Memory B cell (primary cell): ENCODE measurements around the gene GALC.
"Not testable (repeated sequence)": the region's sequence is repeated elsewhere in the genome, so short reads cannot be mapped to it uniquely, and the experiment has no call there.

Experiments used
- ATAC-seq: fragments of 150-1000 bp; cut with Tn5 transposase; 2 replicates; pipeline ENCODE4 v1.10.0; 2021; ENCODE audit warnings: low read depth, mild to moderate bottlenecking, moderate library complexity
- DNase-seq, 2 donors: peaks; one replicate each; pipeline ENCODE4 v3.0.0; 2022; ENCODE audit warnings: low spot score in 2 of 2
- H3K27ac Mint-ChIP-seq: one replicate; pipeline ENCODE4 v1.8.0; 2022; ENCODE audit warnings: mild to moderate bottlenecking, moderate library complexity, mixed read lengths
- H3K27me3 Mint-ChIP-seq: one replicate; pipeline ENCODE4 v1.8.0; 2022; ENCODE audit warnings: mixed read lengths
- H3K36me3 Mint-ChIP-seq: one replicate; pipeline ENCODE4 v1.8.0; 2022; ENCODE audit warnings: mild to moderate bottlenecking, mixed read lengths
- H3K4me1 Mint-ChIP-seq: one replicate; pipeline ENCODE4 v1.8.0; 2022; ENCODE audit warnings: mixed read lengths
- H3K4me3 Mint-ChIP-seq: one replicate; pipeline ENCODE4 v1.8.0; 2022; ENCODE audit warnings: mild to moderate bottlenecking, moderate library complexity, mixed read lengths
- H3K9me3 Mint-ChIP-seq: one replicate; pipeline ENCODE4 v1.8.0; 2022; ENCODE audit warnings: mixed read lengths

The GALC gene

DNA sequence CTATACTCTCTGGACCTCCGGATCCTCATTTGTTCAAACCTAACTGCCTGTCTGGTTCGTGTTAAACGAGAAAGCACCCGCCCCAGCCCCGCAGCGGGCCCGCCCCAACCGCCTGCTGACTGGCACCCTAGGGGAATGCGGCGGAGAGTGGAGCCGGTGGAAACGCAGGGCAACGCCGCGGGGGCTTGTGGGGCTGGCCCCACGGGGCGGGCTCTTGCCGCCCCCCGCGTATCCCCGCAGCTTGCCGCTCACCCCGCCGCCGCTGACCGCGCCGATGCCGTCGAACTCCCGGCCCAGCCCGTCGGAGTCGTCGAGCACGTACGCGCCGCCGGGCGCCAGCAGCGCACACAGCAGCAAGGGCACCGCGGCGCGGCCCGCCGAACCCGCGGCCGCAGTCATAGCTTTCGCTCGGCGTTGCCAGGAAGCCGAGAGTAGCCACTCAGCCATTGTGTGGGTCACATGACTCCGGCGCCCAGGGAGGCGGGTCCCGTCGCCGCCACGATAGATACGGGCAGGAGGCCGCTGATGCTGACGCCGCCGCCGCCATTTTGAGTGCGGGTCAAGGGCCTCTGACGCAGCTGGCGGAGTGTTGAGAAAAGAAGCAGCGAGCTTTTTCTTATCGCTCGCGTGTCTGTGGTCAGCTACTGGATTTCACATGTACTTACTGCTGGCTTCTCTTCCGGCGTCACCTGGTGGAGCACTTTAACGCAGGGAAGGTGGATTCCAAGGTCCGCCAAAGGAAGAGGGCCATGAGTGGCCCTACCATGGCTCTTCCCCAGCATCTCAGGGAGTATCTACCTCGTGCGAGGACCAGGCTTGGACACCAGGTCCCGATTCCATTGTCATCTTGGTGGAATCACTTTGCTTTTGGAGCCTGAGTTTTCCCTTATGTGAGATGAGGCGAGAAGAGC lies at the start of gene GALC:
TSS of gene GALC (minus strand) at position 465 of the 911 bp plus-strand sequence. CDS start at position 447, 18 bp downstream.
- ATAC-seq (peak; percentile 74), DNase-seq (peak; percentile 91 to 93)
- Mint-ChIP-seq H3K4me3 (peak within 1 kb of the TSS; percentile 94), H3K27ac (peak within 1 kb of the TSS; percentile 99), H3K4me1 (peaks cover 34% of the 10 kb centered on the region), H3K27me3 (no peaks in the 10 kb centered on the region), H3K9me3 (no peaks in the 10 kb centered on the region), H3K36me3 (no peaks in the 10 kb centered on the region)

DNA sequence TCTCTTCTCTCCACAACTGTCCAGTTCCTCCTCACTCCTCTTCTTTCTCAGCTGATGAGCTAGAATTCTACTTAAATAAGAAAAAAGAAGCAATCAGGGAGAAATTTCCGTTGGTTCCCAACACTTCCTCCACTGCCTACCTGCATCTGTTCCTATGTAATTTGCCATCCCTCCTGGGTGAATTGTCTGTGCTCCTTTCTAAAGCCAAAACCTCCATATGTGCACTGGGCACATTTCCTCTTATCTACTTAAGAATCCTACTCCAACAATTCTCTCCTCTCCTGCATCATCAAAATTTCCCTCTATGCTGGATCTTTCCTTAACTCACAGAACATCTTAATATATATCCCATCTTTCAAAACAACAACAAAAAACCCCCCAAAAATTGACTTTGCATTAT lies 47.2 kb upstream of the GALC start:
- no peaks in the 10 kb centered on the region for H3K9me3 Mint-ChIP-seq
- DNase-seq (no peak), ATAC-seq (no peak)
- H3K4me1 Mint-ChIP-seq = no peaks in the 10 kb centered on the region
- peaks cover 1% of the 10 kb centered on the region for H3K27me3 Mint-ChIP-seq
- no peaks in the 10 kb centered on the region for H3K36me3 Mint-ChIP-seq
- H3K27ac Mint-ChIP-seq = no peak overlapping the region
- no peak overlapping the region for H3K4me3 Mint-ChIP-seq

DNA sequence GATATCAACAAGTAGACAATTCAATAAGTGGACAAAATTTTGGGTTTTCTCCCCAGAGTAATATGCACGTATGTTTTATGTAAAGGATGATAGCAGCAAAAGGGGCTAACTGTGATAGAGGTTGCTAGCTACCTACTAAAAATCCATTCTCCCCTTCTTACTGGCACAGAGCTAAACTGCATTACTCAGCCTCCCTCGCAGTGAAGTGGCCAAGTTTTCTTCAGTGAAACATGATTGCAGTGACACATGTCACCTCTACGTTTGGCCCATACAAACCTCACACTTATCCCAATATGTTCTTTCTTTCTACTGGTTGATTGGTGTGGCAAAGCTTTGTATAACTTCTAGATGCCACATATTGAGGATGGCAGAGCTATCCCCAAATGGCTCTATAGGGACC lies 46.2 kb upstream of the GALC start:
- Mint-ChIP-seq H3K4me3 (no peak overlapping the region), H3K36me3 (no peaks in the 10 kb centered on the region), H3K27me3 (peaks cover 3% of the 10 kb centered on the region), H3K9me3 (no peaks in the 10 kb centered on the region), H3K27ac (no peak overlapping the region), H3K4me1 (no peaks in the 10 kb centered on the region)
- DNase-seq = no peak
- no peak for ATAC-seq

DNA sequence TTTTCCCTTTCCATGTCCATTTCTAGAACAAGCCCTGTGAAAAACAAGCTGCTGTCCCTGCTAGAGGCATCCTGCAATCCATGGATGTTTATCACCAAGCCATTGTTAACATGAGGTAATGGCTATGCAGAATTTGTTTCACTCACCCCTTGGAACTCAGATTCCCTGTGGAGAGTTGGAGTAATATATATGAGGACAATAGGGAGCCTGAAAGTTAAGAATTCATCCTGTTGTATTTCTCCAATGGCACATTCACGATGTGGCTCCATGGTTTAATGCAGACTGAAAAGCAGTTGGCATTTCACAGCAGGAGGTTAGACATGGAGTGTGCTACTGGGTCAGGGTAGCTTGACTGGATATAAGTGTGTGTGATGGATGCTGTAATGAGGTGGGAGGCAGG lies 44.3 kb upstream of the GALC start:
- DNase-seq = no peak
- no peak overlapping the region for H3K4me3 Mint-ChIP-seq
- no peak for ATAC-seq
- peaks cover 6% of the 10 kb centered on the region for H3K27me3 Mint-ChIP-seq
- peaks cover 2% of the 10 kb centered on the region for H3K36me3 Mint-ChIP-seq
- peaks cover 3% of the 10 kb centered on the region for H3K9me3 Mint-ChIP-seq
- no peaks in the 10 kb centered on the region for H3K4me1 Mint-ChIP-seq
- H3K27ac Mint-ChIP-seq = no peak overlapping the region

DNA sequence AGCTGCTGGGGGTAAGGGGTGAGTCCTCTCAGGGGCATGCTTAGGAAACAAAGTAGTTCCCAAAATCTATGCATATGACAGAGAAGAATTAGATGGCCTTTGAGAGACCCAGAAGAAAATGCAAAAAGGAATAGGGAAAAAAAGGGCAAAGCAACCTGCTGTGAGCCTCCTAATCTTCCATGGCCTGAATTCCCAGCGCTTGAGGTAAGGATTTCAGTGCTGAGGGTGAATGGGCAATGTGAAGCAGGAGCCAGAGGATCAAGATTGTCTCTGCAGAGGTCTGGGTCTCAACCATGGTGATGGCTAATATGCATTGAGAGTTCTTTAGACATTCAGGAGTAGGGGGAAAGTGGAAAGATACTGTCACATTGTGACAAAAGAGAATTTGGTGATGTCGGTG lies 43.4 kb upstream of the GALC start:
- Mint-ChIP-seq H3K36me3 (peaks cover 2% of the 10 kb centered on the region), H3K4me1 (no peaks in the 10 kb centered on the region), H3K9me3 (peaks cover 3% of the 10 kb centered on the region), H3K4me3 (no peak overlapping the region), H3K27me3 (peaks cover 6% of the 10 kb centered on the region), H3K27ac (no peak overlapping the region)
- ATAC-seq = no peak
- DNase-seq = no peak

DNA sequence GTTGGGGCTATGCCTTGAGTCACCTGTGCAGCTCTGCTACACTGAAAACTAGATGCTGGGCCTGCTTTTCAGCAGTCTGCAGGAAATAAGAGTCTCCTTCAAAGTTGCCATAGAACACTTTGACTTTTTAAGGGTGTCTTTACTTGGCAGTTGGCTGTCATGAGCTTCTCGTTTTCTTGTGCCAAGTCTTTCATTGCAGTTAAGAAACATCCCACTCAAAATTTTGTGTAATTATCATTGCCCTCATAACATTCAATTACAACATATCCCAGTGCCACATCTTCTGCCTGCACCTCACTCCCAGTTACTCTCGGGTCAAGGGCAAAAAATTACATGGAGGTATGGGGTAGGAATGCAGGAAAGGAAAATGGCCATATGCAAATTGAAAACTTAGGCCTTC lies 41.1 kb upstream of the GALC start:
- H3K9me3 Mint-ChIP-seq = peaks cover 3% of the 10 kb centered on the region
- ATAC-seq = no peak
- DNase-seq = no peak
- H3K27me3 Mint-ChIP-seq = peaks cover 6% of the 10 kb centered on the region
- peaks cover 2% of the 10 kb centered on the region for H3K36me3 Mint-ChIP-seq
- H3K27ac Mint-ChIP-seq = no peak overlapping the region
- no peak overlapping the region for H3K4me3 Mint-ChIP-seq
- peaks cover 2% of the 10 kb centered on the region for H3K4me1 Mint-ChIP-seq

DNA sequence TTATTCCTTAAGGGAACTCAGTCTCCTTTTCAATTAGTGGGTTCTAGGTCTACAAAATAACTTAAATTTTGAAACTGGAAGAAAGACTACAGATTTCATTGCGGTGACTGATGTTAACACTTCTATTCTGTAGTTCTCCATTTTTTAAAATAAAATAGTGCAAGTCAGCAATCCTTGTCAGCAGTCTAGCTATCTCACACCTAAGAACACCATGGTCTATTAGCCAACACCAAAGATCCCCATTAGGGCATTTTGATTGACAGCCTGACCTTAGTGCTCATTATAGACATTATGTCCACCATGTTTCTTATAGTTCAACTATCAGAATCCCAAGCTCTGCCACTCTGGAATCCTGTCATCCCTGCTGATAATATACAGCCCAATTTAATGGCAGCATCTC lies 39.4 kb upstream of the GALC start:
- Mint-ChIP-seq H3K36me3 (peaks cover 2% of the 10 kb centered on the region), H3K4me3 (no peak overlapping the region), H3K9me3 (peaks cover 3% of the 10 kb centered on the region), H3K27me3 (peaks cover 6% of the 10 kb centered on the region), H3K27ac (no peak overlapping the region), H3K4me1 (peaks cover 3% of the 10 kb centered on the region)
- ATAC-seq (no peak), DNase-seq (no peak)

DNA sequence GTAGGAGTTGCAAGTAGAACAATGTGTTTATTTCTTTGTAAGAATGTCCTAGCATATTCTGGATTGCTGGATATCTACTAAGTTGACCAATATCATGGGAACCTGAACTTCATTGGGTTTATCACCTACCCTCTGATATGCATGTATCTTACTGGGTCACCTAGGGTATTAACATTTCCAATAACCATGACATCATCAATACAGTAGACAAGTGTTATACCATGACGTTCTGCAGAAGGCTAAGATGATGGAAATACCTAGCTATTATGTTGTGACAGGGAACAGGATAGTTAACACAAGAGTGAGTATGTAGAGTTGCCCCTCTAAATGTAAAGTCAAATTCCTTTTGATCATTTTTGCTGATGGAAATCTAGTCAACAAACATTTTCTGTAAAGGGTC lies 37.9 kb upstream of the GALC start:
- peaks cover 6% of the 10 kb centered on the region for H3K27me3 Mint-ChIP-seq
- no peak overlapping the region for H3K4me3 Mint-ChIP-seq
- ATAC-seq (no peak), DNase-seq (no peak)
- peaks cover 3% of the 10 kb centered on the region for H3K9me3 Mint-ChIP-seq
- H3K4me1 Mint-ChIP-seq = peaks cover 11% of the 10 kb centered on the region
- peaks cover 2% of the 10 kb centered on the region for H3K36me3 Mint-ChIP-seq
- H3K27ac Mint-ChIP-seq = no peak overlapping the region

DNA sequence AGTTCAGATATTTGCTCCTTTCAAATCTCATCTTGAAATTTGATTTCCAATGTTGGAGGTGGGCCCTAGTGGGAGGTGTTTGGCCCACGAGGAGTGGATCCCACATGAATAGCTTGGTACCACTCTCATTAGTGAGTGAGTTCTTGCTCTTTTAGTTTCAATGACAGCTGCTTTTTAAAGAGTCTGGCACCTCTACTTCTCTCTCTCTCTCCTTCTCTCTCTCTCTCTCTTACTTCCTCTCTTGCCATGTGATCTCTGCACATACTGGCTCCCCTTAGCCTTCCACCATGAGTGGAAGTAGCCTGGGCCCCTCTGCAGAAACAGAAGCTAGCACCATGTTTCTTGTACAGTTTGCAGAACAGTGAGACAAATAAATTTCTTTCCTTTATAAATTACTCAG lies 37.1 kb upstream of the GALC start:
- Mint-ChIP-seq H3K27ac (no peak overlapping the region), H3K9me3 (peaks cover 3% of the 10 kb centered on the region)
- ATAC-seq = peak; percentile 60

DNA sequence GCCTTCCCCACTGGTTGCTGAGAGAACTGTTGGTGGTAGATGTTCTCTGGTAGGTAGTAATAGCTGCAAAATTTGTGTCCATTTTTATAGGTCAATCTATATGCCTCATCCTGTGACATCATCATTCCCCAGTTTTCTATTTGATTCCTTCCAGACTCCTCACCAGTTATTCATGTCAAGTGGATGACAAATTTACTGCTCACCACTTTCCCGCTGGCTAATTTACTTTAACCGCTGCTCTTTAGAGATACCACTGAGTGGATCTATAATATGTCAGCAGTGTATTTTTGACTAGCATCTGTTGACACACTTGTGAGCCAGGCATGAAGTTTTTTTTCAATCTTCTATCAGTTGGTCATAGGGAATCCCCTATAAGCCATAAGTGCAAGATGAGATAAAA lies 36.5 kb upstream of the GALC start:
- peaks cover 3% of the 10 kb centered on the region for H3K27me3 Mint-ChIP-seq
- H3K4me1 Mint-ChIP-seq = peaks cover 11% of the 10 kb centered on the region
- peaks cover 2% of the 10 kb centered on the region for H3K36me3 Mint-ChIP-seq
- DNase-seq = no peak
- peaks cover 3% of the 10 kb centered on the region for H3K9me3 Mint-ChIP-seq
- ATAC-seq = no peak
- H3K27ac Mint-ChIP-seq = no peak overlapping the region
- no peak overlapping the region for H3K4me3 Mint-ChIP-seq

More for the DNA sequence above, 37.1 kb upstream of the GALC start:
- Mint-ChIP-seq H3K4me3 (no peak overlapping the region), H3K36me3 (peaks cover 2% of the 10 kb centered on the region), H3K27me3 (peaks cover 5% of the 10 kb centered on the region), H3K4me1 (peaks cover 11% of the 10 kb centered on the region)
- DNase-seq = no peak

DNA sequence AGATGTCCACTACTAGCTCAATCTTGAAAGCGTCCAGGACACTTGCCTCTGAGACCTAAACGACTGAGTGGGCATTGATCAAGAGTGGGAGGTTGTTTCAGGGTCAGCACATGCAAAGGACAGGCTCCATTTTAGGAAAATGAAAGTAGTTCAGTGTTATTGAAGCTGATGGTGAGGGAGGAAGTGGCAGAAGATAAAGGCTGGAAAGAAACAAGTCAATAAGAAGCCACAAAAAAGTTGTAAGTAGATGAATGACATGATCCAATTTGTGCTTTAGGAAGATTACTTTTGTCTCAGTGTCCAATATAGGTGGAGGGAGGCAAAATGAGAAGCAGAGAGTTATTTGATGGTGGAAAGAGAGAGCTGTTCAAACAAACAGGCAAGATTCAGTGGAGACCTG lies 33.9 kb upstream of the GALC start:
- Mint-ChIP-seq H3K9me3 (no peaks in the 10 kb centered on the region), H3K27ac (no peak overlapping the region), H3K4me1 (peaks cover 14% of the 10 kb centered on the region), H3K36me3 (no peaks in the 10 kb centered on the region), H3K27me3 (no peaks in the 10 kb centered on the region), H3K4me3 (no peak overlapping the region)
- DNase-seq (no peak), ATAC-seq (no peak)

DNA sequence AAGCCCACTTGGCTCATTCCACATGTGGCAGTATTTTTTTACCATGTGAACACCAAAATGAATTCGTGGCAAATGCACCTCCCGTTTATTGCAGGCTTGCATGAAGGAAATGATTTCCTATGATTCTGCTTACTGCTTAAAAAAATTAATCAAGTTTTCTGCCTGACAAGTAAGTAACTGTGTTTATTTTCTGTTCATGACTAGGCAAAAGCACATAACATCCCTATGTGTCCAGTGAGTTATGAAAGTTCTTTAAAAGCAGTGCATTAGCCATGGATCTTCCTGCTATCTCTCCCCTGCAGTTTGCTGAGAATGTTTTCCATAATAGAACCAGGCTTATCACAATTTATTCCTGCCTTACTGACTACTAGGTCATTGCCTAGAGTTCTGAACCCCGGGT lies 32.3 kb upstream of the GALC start:
- Mint-ChIP-seq H3K27me3 (no peaks in the 10 kb centered on the region), H3K27ac (no peak overlapping the region), H3K4me1 (peaks cover 17% of the 10 kb centered on the region), H3K9me3 (no peaks in the 10 kb centered on the region), H3K4me3 (no peak overlapping the region), H3K36me3 (no peaks in the 10 kb centered on the region)
- ATAC-seq (no peak), DNase-seq (no peak)

DNA sequence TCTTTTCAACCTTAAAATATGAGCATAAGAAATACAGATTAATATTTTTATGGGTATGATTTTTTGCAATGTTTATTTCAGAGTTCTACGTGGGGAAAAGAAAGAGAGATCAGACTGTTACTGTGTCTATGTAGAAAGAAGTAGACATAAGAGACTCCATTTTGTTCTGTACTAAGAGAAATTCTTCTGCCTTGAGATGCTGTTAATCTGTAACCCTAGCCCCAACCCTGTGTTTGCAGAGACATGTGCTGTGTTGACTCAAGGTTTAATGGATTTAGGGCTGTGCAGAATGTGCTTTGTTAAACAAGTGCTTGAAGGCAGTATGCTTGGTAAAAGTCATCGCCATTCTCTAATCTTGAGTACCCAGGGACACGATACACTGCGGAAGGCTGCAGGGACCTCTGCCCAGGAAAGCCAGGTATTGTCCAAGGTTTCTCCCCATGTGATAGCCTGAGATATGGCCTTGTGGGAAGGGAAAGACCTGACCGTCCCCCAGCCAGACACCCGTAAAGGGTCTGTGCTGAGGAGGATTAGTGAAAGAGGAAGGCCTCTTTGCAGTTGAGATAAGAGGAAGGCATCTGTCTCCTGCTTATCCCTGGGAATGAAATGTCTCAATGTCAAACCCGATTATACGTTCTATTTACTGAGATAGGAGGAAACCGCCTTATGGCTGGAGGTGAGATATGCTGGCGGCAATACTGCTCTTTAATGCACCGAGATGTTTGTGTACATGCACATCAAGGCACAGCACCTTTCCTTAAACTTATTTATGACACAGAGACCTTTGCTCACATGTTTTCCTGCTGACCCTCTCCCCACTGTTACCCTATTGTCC lies 31.5 kb upstream of the GALC start:
- not testable (repeated sequence) for H3K36me3 Mint-ChIP-seq, H3K9me3 Mint-ChIP-seq, H3K4me3 Mint-ChIP-seq, DNase-seq, H3K27me3 Mint-ChIP-seq, ATAC-seq, H3K27ac Mint-ChIP-seq
- peaks cover 15% of the 10 kb centered on the region for H3K4me1 Mint-ChIP-seq

DNA sequence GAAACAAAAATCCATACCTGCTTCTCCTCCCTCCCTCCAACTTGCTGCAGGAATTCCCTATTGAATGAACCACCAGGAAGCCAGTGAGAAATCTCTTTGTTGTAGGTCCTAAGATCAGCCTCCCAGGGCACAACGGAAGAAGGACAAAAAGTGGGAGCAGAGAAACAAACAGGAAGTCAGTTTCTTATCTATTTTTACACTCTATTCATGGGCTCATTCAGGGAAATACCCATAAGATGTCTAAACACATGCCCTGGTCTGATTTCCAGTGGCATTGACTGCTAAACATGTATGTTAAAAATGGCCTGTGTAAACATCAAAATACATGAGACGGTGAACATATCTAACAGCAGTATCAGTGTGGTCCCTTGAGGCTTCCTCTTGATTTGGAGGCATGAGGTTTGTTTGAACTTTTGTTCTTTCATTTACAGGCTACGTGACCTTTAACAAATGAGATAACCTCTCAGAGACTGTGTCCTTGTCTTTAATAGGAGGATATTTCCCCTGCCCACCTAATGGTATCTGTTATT lies 30.7 kb upstream of the GALC start:
- no peaks in the 10 kb centered on the region for H3K27me3 Mint-ChIP-seq
- no peaks in the 10 kb centered on the region for H3K36me3 Mint-ChIP-seq
- H3K27ac Mint-ChIP-seq = no peak overlapping the region
- no peaks in the 10 kb centered on the region for H3K9me3 Mint-ChIP-seq
- peaks cover 17% of the 10 kb centered on the region for H3K4me1 Mint-ChIP-seq
- no peak overlapping the region for H3K4me3 Mint-ChIP-seq
- ATAC-seq = no peak
- DNase-seq = no peak
